ENCODE results near the gene SCRN3.

The SCRN3 gene

DNA sequence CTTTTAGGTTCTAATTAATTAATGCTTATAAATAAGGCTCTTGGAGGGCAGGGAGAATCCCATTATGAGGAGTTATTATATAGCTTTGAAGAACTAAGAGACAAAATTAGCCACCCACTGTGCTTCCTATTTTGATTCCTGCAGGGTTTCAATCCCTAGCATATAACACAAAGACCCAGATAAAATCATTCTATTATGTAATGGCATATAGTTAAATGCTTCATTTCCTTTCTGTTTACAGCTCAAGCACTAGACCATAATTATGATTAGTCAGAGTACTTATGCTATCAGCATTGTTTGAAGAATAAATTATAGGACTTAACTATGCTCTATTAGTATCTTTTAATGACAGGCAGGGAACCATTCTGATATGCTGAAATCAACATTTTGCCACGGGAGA is 82.2 kb downstream of the SCRN3 start:
- Mint-ChIP-seq H3K4me3 (no peak overlapping the region), H3K9me3 (no peaks in the 10 kb centered on the region), H3K27ac (no peak overlapping the region), H3K36me3 (ENCODE audit: low read depth) (peaks cover 1% of the 10 kb centered on the region), H3K4me1 (no peaks in the 10 kb centered on the region), H3K27me3 (ENCODE audit: low read depth) (no peaks in the 10 kb centered on the region)
- TF ChIP-seq, protein P1, sequence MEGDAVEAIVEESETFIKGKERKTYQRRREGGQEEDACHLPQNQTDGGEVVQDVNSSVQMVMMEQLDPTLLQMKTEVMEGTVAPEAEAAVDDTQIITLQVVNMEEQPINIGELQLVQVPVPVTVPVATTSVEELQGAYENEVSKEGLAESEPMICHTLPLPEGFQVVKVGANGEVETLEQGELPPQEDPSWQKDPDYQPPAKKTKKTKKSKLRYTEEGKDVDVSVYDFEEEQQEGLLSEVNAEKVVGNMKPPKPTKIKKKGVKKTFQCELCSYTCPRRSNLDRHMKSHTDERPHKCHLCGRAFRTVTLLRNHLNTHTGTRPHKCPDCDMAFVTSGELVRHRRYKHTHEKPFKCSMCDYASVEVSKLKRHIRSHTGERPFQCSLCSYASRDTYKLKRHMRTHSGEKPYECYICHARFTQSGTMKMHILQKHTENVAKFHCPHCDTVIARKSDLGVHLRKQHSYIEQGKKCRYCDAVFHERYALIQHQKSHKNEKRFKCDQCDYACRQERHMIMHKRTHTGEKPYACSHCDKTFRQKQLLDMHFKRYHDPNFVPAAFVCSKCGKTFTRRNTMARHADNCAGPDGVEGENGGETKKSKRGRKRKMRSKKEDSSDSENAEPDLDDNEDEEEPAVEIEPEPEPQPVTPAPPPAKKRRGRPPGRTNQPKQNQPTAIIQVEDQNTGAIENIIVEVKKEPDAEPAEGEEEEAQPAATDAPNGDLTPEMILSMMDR (IDR thresholded peaks at IDR 0.05; ENCODE audit: unreplicated experiment in 3 of 3): no peak

Data from nephron (organoid).